BJ (cell line): ENCODE data around the gene LCE2C. TPM values are rescaled to one million over a fixed set of nuclear protein-coding genes. Genes with fewer than 3 reads are reported as not detected.

Experiments
- CTCF ChIA-PET: fragments of 350-600 bp; formaldehyde crosslinking; extraction: SDS; loops from one replicate; lab custom pipeline; 2021; ENCODE audit warnings: antibody characterized with exemption, inconsistent platforms; lab: Yijun Ruan, JAX
- POLR2A ChIA-PET: fragments of 300-600 bp; sonication (Branson Sonifier 250); formaldehyde crosslinking; extraction: SDS; loops from one replicate; lab custom pipeline; 2021; ENCODE audit warnings: antibody characterized with exemption; lab: Charles Lee
- DNase-seq: peaks from one replicate; pipeline ENCODE4 v3.0.0-alpha.2; 2011; ENCODE audit warnings: low read depth
- H3K27me3 ChIP-seq: 2 replicates; pipeline ENCODE4 v1.6.0; 2011; ENCODE audit warnings: low read length; ENCODE audit not compliant: control insufficient read depth, insufficient read depth
- H3K36me3 ChIP-seq: 2 replicates; pipeline ENCODE4 v1.5.1; 2011; ENCODE audit warnings: low read length; ENCODE audit not compliant: control insufficient read depth, insufficient read depth
- H3K4me3 ChIP-seq: 2 replicates; pipeline ENCODE4 v1.5.1; 2011; ENCODE audit warnings: low read depth, mild to moderate bottlenecking, control low read depth, low read length
- polyA plus RNA-seq: library from polyadenylated mRNA; depleted of rRNA; stranded (reverse); fragments of >200 nt; gene quantifications from 2 replicates; pipeline ENCODE4 v1.2.3, GENCODE V29; 2011
- TF ChIP-seq, protein P1 (sequence below): IDR thresholded peaks from 2 replicates; pipeline ENCODE4 v1.5.1; 2011; ENCODE audit warnings: low read depth, mild to moderate bottlenecking, control low read depth, inconsistent platforms, low read length, moderate library complexity; ENCODE audit not compliant: insufficient read depth

Gene LCE2C
- polyA plus RNA-seq, 1 experiment, result not detected

DNA sequence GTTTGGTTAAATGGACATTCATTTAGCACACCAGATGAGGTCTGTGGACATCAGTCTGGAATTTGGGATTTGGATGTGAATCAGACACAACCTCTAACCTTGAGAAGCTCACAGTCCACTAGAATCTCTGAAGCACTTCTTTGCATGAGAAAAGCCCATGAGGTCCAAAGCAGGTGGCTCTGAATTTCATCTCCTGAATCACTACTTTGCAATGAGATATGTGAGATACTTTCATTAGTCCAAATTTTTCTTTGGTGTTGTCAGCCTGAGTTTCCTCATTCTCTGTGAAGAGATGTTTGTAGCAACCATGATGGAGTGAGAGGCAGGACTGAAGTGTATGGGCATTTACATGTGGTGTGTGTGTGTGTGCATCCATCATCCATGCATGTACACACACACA, 28.4 kb upstream of the LCE2C start:
- ChIA-PET POLR2A (no interaction called here), CTCF (no interaction called here)
- TF ChIP-seq, protein P1, sequence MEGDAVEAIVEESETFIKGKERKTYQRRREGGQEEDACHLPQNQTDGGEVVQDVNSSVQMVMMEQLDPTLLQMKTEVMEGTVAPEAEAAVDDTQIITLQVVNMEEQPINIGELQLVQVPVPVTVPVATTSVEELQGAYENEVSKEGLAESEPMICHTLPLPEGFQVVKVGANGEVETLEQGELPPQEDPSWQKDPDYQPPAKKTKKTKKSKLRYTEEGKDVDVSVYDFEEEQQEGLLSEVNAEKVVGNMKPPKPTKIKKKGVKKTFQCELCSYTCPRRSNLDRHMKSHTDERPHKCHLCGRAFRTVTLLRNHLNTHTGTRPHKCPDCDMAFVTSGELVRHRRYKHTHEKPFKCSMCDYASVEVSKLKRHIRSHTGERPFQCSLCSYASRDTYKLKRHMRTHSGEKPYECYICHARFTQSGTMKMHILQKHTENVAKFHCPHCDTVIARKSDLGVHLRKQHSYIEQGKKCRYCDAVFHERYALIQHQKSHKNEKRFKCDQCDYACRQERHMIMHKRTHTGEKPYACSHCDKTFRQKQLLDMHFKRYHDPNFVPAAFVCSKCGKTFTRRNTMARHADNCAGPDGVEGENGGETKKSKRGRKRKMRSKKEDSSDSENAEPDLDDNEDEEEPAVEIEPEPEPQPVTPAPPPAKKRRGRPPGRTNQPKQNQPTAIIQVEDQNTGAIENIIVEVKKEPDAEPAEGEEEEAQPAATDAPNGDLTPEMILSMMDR, result no peak
- H3K36me3 ChIP-seq, result no peaks in the 10 kb centered on the region
- H3K27me3 ChIP-seq, result no peaks in the 10 kb centered on the region
- no peak for DNase-seq
- no peak overlapping the region for H3K4me3 ChIP-seq

DNA sequence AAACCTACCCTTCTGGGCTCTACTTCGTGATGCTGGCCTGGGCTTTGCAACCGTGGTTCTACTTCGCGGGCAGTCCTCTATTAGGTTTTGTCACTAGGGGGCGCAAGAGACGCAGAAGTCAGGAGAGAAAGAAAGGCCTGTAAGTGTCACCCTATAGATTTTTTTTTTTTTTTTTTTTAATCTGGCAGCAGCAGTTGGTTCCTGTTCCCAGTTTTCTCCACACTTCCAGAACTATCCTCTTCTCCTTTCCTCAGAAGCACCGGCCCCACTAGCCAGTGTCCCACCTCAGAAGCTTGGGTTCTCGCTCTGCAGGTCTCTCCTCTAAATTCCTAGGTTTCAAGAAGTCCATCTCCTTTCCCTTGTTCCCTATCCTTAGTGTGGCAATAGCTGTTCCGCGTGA, 21.0 kb upstream of the LCE2C start:
- no peaks in the 10 kb centered on the region for H3K36me3 ChIP-seq
- TF ChIP-seq, protein P1, result peak; percentile 77
- DNase-seq, result no peak
- H3K27me3 ChIP-seq, result no peaks in the 10 kb centered on the region
- ChIA-PET POLR2A (no interaction called here), CTCF (interaction anchor here (0.5 to 3.5 kb wide), 17 partner anchors 9 to 458 kb away, joined by 3 to 25 read pairs (median 4); partner anchors contain the start of genes LCE1D and LCE2D)
- H3K4me3 ChIP-seq, result no peak overlapping the region

DNA sequence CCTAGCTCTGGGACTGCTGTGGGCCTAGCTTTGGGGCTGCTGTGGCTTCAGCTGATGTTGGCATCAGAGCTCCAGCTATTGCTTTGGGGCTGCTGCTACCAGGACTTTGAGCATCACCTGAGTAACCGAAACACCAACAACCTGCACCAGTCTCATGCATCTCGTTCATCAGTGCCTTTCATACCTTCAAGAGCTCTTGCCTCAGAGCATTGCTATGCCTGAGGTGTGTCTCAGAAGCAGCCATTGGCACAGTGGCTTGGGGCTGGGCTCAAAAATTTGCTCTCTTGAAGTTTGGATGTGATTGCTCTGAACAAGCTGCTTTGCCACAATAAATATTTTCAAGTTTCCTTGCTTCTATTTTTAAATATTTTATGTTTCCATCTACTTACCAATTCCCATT, 18.6 kb upstream of the LCE2C start:
- DNase-seq, result no peak
- no peaks in the 10 kb centered on the region for H3K27me3 ChIP-seq
- H3K4me3 ChIP-seq, result no peak overlapping the region
- H3K36me3 ChIP-seq, result no peaks in the 10 kb centered on the region
- ChIA-PET CTCF (interaction anchor here (0.6 to 3.2 kb wide), 2 partner anchors 168 to 270 kb away, joined by 4 to 25 read pairs; no protein-coding TSS in a partner anchor), POLR2A (no interaction called here)
- TF ChIP-seq, protein P1, result no peak

DNA sequence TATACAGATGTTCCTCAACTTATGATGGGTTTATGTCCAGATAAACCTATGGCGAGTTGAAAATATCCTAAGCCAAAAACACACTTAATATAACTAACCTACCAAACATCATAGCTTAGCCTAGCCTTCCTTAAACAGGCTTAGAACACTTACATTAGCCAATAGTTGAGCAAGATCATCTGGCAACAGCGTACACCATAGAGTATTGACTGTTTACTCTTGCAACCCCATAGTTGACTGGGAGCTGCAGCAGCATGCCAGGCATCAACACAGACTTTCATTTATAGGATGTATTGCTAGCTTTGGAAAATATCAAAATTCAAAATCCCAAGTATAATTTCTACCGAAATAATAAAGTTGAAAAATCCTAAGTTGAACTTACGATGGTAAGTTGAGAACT, 17.4 kb upstream of the LCE2C start:
- POLR2A ChIA-PET, result no interaction called here
- no peaks in the 10 kb centered on the region for H3K27me3 ChIP-seq
- H3K36me3 ChIP-seq, result no peaks in the 10 kb centered on the region
- H3K4me3 ChIP-seq, result no peak overlapping the region
- DNase-seq, result no peak
- CTCF ChIA-PET, result interaction anchor here (1.0 kb wide), 1 partner anchor 268 kb away, joined by 4 read pairs; no protein-coding TSS in a partner anchor
- TF ChIP-seq, protein P1, result no peak

DNA sequence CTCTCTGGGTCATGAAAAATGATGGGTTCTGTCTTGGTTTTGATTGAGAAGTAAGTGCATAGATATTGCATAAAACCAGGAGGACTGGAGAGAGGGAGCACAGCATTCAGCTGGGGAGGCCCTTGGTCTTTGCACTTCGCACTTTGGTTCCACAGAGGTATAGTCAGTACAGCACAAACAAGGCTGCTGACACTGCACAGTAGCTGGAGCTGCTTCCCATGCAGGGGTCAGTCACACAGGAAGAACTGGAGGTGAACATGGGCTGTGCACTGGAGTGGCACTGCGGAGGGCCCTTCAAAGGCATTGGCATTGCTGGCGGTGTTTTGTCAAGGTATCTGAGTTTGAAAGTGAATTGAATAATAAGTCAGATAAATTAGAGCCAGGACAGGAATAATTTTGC, 16.4 kb upstream of the LCE2C start:
- DNase-seq, result no peak
- POLR2A ChIA-PET, result no interaction called here
- H3K27me3 ChIP-seq, result no peaks in the 10 kb centered on the region
- CTCF ChIA-PET, result interaction anchor here (1.0 kb wide), 2 partner anchors 10 to 267 kb away, joined by 3 to 4 read pairs; no protein-coding TSS in a partner anchor
- no peaks in the 10 kb centered on the region for H3K36me3 ChIP-seq
- H3K4me3 ChIP-seq, result no peak overlapping the region
- TF ChIP-seq, protein P1, result no peak
